HCT116 (cell line): ENCODE results near the gene FRAS1. TPM values are rescaled to one million over a fixed set of nuclear protein-coding genes. Genes with fewer than 3 reads are reported as not detected.

Experiments
- ATAC-seq: fragments of 200-7000 bp; cut with Tn5 transposase; 2 replicates; pipeline ENCODE4 v1.9.1; 2020; ENCODE audit warnings: mild to moderate bottlenecking, moderate library complexity
- BruUV-seq: library from RNA; stranded (reverse); fragments of 400-500 nt; replicated peaks from 2 replicates; lab custom pipeline; 2021; lab: Mats Ljungman, UMichigan
- CTCF ChIA-PET: fragments of 300-600 bp; sonication (Branson Sonifier 250); formaldehyde crosslinking; loops from one replicate; lab custom pipeline; 2021; ENCODE audit warnings: antibody characterized with exemption; lab: Charles Lee
- POLR2A ChIA-PET: fragments of 300-600, 350-600 bp; sonication (Branson Sonifier 250); formaldehyde crosslinking; loops from one replicate; lab custom pipeline; 2021; ENCODE audit warnings: antibody characterized with exemption; lab: Charles Lee
- RAD21 ChIA-PET, 2 experiments: fragments of 300-600 bp; sonication (Branson Sonifier 250); formaldehyde crosslinking; loops; one replicate each; lab custom pipeline; 2023; ENCODE audit warnings: low total read pairs in 2 of 2; ENCODE audit not compliant: uncharacterized antibody in 2 of 2, unreplicated experiment in 2 of 2, low non-redundant PET in 1 of 2; lab: Charles Lee
- DNase-seq: peaks from one replicate; pipeline ENCODE4 v3.0.0-alpha.2; 2010; ENCODE audit warnings: low read depth, low spot score
- H2AFZ ChIP-seq: fragments of 200-600 bp; shearing (Covaris generic), sonication (generic); 2 replicates; pipeline ENCODE4 v1.6.1; 2017; ENCODE audit warnings: low read depth, mixed run types, mixed read lengths, antibody characterized with exemption, low read length; ENCODE audit not compliant: poor library complexity, severe bottlenecking
- H3K27ac ChIP-seq: 2 replicates; pipeline ENCODE4 v1.5.1; 2012; ENCODE audit warnings: low read depth, low read length
- H3K27me3 ChIP-seq: fragments of 200-600 bp; sonication (generic); 2 replicates; pipeline ENCODE4 v1.6.1; 2016; ENCODE audit warnings: mixed run types, low read length, mixed read lengths; ENCODE audit not compliant: insufficient read depth
- H3K36me3 ChIP-seq, 2 experiments: fragments of 200-500 bp in 1 of 2; fragments of 200-600 bp in 1 of 2; sonication (Bioruptor generic) in 1 of 2; sonication (generic) in 1 of 2; 2 replicates each; pipeline versions ENCODE4 v1.5.1 to v1.6.1; 2014 to 2016; ENCODE audit warnings: low read length in 2 of 2, inconsistent platforms in 1 of 2, mixed read lengths in 1 of 2, mixed run types in 1 of 2; ENCODE audit not compliant: insufficient read depth in 2 of 2, control insufficient read depth in 1 of 2
- H3K4me1 ChIP-seq, 2 experiments: fragments of 200-600 bp in 1 of 2; sonication (generic) in 1 of 2; 2 replicates each; pipeline versions ENCODE4 v1.5.1 to v1.6.1; 2012 to 2017; ENCODE audit warnings: low read length in 2 of 2, inconsistent platforms in 1 of 2, mild to moderate bottlenecking in 1 of 2, mixed read lengths in 1 of 2, mixed run types in 1 of 2, moderate library complexity in 1 of 2; ENCODE audit not compliant: insufficient read depth in 2 of 2, control insufficient read depth in 1 of 2
- H3K4me2 ChIP-seq: fragments of 200-600 bp; sonication (generic); 2 replicates; pipeline ENCODE4 v1.6.1; 2017; ENCODE audit warnings: mixed run types, low read length, mixed read lengths
- H3K4me3 ChIP-seq, 2 experiments: fragments of 200-600 bp in 1 of 2; sonication (generic) in 1 of 2; replicated peaks in 1 of 2; 2 replicates each; pipeline ENCODE4 v1.5.1; 2011 to 2016; ENCODE audit warnings: low read length in 2 of 2, control low read depth in 1 of 2, low read depth in 1 of 2, mild to moderate bottlenecking in 1 of 2, mixed read lengths in 1 of 2, mixed run types in 1 of 2
- H3K79me2 ChIP-seq: fragments of 200-600 bp; sonication (generic); 2 replicates; pipeline ENCODE4 v1.6.1; 2017; ENCODE audit warnings: mild to moderate bottlenecking, mixed run types, low read length, moderate library complexity, mixed read lengths; ENCODE audit not compliant: insufficient read depth
- H3K9ac ChIP-seq: fragments of 200-600 bp; sonication (generic); 2 replicates; pipeline ENCODE4 v1.6.1; 2016; ENCODE audit warnings: low read length, mixed read lengths
- H3K9me2 ChIP-seq: fragments of 200-600 bp; sonication (generic), shearing (Covaris generic); 2 replicates; pipeline ENCODE4 v1.6.1; 2017; ENCODE audit warnings: mixed run types, mild to moderate bottlenecking, moderate library complexity; ENCODE audit not compliant: insufficient read depth
- H3K9me3 ChIP-seq, 2 experiments: fragments of 200-500 bp in 1 of 2; fragments of 200-600 bp in 1 of 2; sonication (Bioruptor generic) in 1 of 2; sonication (generic) in 1 of 2; 2 replicates each; pipeline ENCODE4 v1.6.1; 2014 to 2017; ENCODE audit warnings: low read length in 2 of 2, mixed read lengths in 2 of 2, inconsistent platforms in 1 of 2, low read depth in 1 of 2, mild to moderate bottlenecking in 1 of 2, mixed run types in 1 of 2, moderate library complexity in 1 of 2; ENCODE audit not compliant: control insufficient read depth in 1 of 2, insufficient read depth in 1 of 2
- H4K20me1 ChIP-seq: fragments of 200-600 bp; sonication (generic), shearing (Covaris generic); 2 replicates; pipeline ENCODE4 v1.6.1; 2017; ENCODE audit warnings: mixed run types, mild to moderate bottlenecking, moderate library complexity; ENCODE audit not compliant: insufficient read depth
- CBX3 ChIP-seq: IDR thresholded peaks from 2 replicates; pipeline ENCODE4 v1.6.1; 2012; ENCODE audit warnings: low read depth
- CEBPB ChIP-seq: IDR thresholded peaks from 2 replicates; pipeline ENCODE4 v1.6.1; 2012; ENCODE audit warnings: low read depth
- EGR1 ChIP-seq: IDR thresholded peaks from 2 replicates; pipeline ENCODE4 v1.6.1; 2012; ENCODE audit warnings: low read depth
- EZH2phosphoT487 ChIP-seq: fragments of 200-600 bp; IDR thresholded peaks from 2 replicates; pipeline ENCODE4 v1.6.1; 2018; ENCODE audit warnings: antibody characterized with exemption, borderline replicate concordance
- JUND ChIP-seq: IDR thresholded peaks from 2 replicates; pipeline ENCODE4 v1.6.1; 2012
- POLR2AphosphoS5 ChIP-seq: IDR thresholded peaks from 2 replicates; pipeline ENCODE4 v1.6.1; 2011; ENCODE audit warnings: mild to moderate bottlenecking, low read depth, low read length, moderate library complexity
- SP1 ChIP-seq: IDR thresholded peaks from 2 replicates; pipeline ENCODE4 v1.6.1; 2012; ENCODE audit warnings: low read depth
- TCF7L2 ChIP-seq: IDR thresholded peaks from 2 replicates; pipeline ENCODE4 v1.7.0; 2011; ENCODE audit warnings: borderline replicate concordance, inconsistent platforms; ENCODE audit not compliant: insufficient read depth, insufficient read length; ENCODE audit errors: extremely low read depth
- YY1 ChIP-seq: IDR thresholded peaks from 2 replicates; pipeline ENCODE4 v1.6.1; 2011; ENCODE audit warnings: low read length, low read depth, moderate library complexity, mild to moderate bottlenecking; ENCODE audit not compliant: insufficient replicate concordance; ENCODE audit errors: extremely low read depth
- intact Hi-C: fragments of 100-400 bp; cut with micrococcal nuclease; formaldehyde crosslinking; loops from 2 replicates; pipeline ENCODE4 v1.10.0; 2022
- total RNA-seq: library from RNA; stranded (reverse); gene quantifications from one replicate; pipeline ENCODE4 v1.2.1, GENCODE V29; 2021; ENCODE audit not compliant: unreplicated experiment

The FRAS1 gene
- total RNA-seq, 1 experiment from 2014 or later = 33.5 TPM

DNA sequence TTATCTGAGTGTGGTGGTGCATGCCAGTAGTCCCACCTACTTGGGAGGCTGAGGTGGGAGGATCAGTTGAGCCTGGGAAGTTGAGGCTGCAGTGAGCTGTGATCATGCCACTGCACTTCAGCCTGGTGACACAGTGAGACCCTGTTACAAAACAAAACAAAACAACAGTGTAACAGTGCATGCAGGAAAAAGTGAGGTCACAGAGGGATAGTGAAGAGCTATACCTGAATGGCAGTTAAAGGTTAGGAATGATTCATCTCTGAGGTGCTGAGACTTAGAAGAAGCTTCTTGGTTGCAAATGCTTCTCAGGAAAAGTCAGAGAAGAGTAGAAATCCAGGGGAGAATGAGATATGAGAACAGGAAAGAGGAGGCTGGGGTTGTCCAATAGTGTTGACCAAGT, 178.7 kb downstream of the FRAS1 start (continued):
- TF ChIP-seq YY1 (no peak), CBX3 (no peak), POLR2AphosphoS5 (no peak)
- TF ChIP-seq, all 23 proteins: peak for 0

DNA sequence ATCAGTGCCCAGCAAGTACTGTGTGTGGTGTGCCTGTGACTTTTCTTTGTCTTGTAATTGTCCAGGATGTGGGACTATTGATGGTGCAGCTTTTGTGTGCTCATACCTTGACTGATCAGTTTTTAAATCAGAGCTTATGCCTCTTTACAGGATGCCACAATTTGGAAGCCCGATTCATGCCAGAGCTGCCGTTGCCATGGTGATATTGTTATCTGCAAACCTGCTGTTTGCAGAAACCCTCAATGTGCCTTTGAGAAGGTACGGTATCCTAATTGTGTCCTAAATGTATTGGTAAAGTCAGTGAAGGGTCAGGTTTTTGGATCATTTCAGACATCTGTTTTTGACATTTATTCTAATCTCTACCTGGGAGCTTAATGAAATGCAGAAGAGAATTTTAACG, 180.2 kb downstream of the FRAS1 start:
- Histone ChIP-seq H3K4me2 (no peak overlapping the region), H2AFZ (no peak overlapping the region), H3K27me3 (no peaks in the 10 kb centered on the region), H3K27ac (no peak overlapping the region), H3K4me1 (peaks cover 0 to 6% of the 10 kb centered on the region in 2 experiments; a peak in 1 of 4 replicates), H3K9ac (no peak overlapping the region), H3K79me2 (no peaks in the 10 kb centered on the region), H3K4me3 (no peak overlapping the region), H3K36me3 (no peaks in the 10 kb centered on the region), H3K9me2 (no peaks in the 10 kb centered on the region), H3K9me3 (no peaks in the 10 kb centered on the region), H4K20me1 (no peaks in the 10 kb centered on the region)
- DNase-seq = no peak
- ATAC-seq = no peak
- TF ChIP-seq JUND = no peak
- CTCF ChIA-PET = no interaction called here
- BruUV-seq = no TSS peak
- RAD21 ChIA-PET = no interaction called here
- intact Hi-C loops = no loop called here
- POLR2A ChIA-PET = no interaction called here

DNA sequence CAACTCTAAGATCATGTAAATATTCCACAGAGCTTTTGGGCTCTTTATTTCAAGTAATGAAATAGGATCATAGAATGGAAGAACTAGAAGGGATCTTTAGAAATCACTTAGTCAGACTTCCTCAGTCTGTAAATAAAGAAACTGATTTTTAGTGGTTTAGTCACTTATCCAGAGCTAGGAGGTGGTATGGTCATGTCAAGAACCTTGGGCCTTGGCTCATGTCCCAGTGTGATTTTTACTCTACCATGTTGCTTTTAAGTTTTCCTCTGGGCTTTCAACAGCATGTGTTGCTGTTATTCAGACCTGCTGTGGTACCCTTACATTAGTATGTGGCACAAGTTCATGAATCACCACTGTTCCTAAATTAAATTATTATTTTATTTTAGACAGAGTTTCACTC, 184.9 kb downstream of the FRAS1 start:
- ATAC-seq (no peak), DNase-seq (no peak)
- Histone ChIP-seq H3K4me1 (no peaks in the 10 kb centered on the region), H3K9me2 (no peaks in the 10 kb centered on the region), H3K4me3 (no peak overlapping the region), H3K36me3 (no peaks in the 10 kb centered on the region), H3K27ac (no peak overlapping the region), H3K9me3 (no peaks in the 10 kb centered on the region), H3K79me2 (no peaks in the 10 kb centered on the region), H2AFZ (no peak overlapping the region), H3K9ac (no peak overlapping the region), H4K20me1 (no peaks in the 10 kb centered on the region), H3K27me3 (no peaks in the 10 kb centered on the region), H3K4me2 (no peak overlapping the region)
- ChIA-PET POLR2A (no interaction called here), CTCF (no interaction called here), RAD21 (no interaction called here)
- TF ChIP-seq CBX3 (no peak), TCF7L2 (no peak), EZH2phosphoT487 (no peak), SP1 (no peak), CEBPB (no peak), EGR1 (no peak)
- no TSS peak for BruUV-seq
- intact Hi-C loops = no loop called here
